Sigmoid colon (tissue), 7 donors: Measurements from ENCODE around the gene MUC6. TPM values are rescaled to one million over a fixed set of nuclear protein-coding genes. Genes with fewer than 3 reads are reported as not detected.

Experiments used
- DNase-seq: peaks from one replicate; pipeline ENCODE4 v3.0.0-alpha.2; 2019
- H3K27ac ChIP-seq, 4 donors: fragments of 200-600 bp; sonication (generic); one replicate each; pipeline ENCODE4 v1.5.1; 2016 to 2019; ENCODE audit warnings: mild to moderate bottlenecking in 1 of 4
- H3K27me3 ChIP-seq, 3 donors: fragments of 200-600 bp; sonication (generic); one replicate each; pipeline ENCODE4 v1.5.1; 2019; ENCODE audit warnings: mild to moderate bottlenecking in 1 of 3
- H3K36me3 ChIP-seq, 4 donors: fragments of 200-600 bp; sonication (generic); one replicate each; pipeline ENCODE4 v1.5.1; 2016 to 2019
- H3K4me1 ChIP-seq, 4 donors: fragments of 200-600 bp; sonication (generic); one replicate each; pipeline ENCODE4 v1.5.1; 2017 to 2019
- H3K4me3 ChIP-seq, 4 donors: fragments of 200-600 bp; sonication (generic); one replicate each; pipeline ENCODE4 v1.5.1; 2017 to 2019; ENCODE audit warnings: mild to moderate bottlenecking in 2 of 4, moderate library complexity in 1 of 4
- H3K9me3 ChIP-seq, 4 donors: fragments of 200-600 bp in 3 of 4; sonication (generic) in 3 of 4; one replicate each; pipeline versions ENCODE4 v1.5.1 to v1.6.1; 2013 to 2019
- EP300 ChIP-seq, 4 donors: sonication (generic); formaldehyde crosslinking; IDR thresholded peaks; one replicate each; pipeline ENCODE4 v1.6.1; 2017; ENCODE audit warnings: antibody characterized with exemption in 4 of 4
- POLR2A ChIP-seq, 2 donors: fragments of 450-650 bp; IDR thresholded peaks; one replicate each; pipeline ENCODE4 v1.6.1; 2016; ENCODE audit warnings: antibody characterized with exemption in 2 of 2, mild to moderate bottlenecking in 2 of 2, moderate library complexity in 2 of 2
- POLR2AphosphoS5 ChIP-seq, 4 donors: sonication (generic); formaldehyde crosslinking; IDR thresholded peaks; one replicate each; pipeline ENCODE4 v1.6.1; 2017; ENCODE audit warnings: antibody characterized with exemption in 4 of 4
- WGBS, 2 donors: extraction: QIAGEN DNeasy Blood & Tissue Kit; methylation state at CpG; one replicate each; pipeline ENCODE4 v1.1.7; 2013; 5-methylcytosine and 5-hydroxymethylcytosine counted together
- intact Hi-C: fragments of 100-400 bp; cut with DNase I; formaldehyde crosslinking; loops from one replicate; pipeline ENCODE4 v1.15.1; 2023
- polyA plus RNA-seq, 3 donors: library from polyadenylated mRNA; stranded (reverse); fragments of 200-250 nt; gene quantifications; one replicate each; pipeline ENCODE4 v1.2.3, GENCODE V29; 2013
- total RNA-seq, 4 donors: library from RNA; depleted of rRNA; stranded (reverse); fragments of >200 nt; gene quantifications; one replicate each; pipeline ENCODE4 v1.1.0, GENCODE V29; 2016
- TF ChIP-seq, protein P1 (sequence below), 4 experiments: fragments of 450-650 bp in 3 of 4; fragments of 200-600 bp in 1 of 4; IDR thresholded peaks; one replicate each; pipeline ENCODE4 v1.5.1; 2016 to 2019; ENCODE audit warnings: antibody characterized with exemption in 4 of 4, mild to moderate bottlenecking in 3 of 4, moderate library complexity in 2 of 4
- donor health status: healthy with polysubstance abuse.
- donor health status: Bipolar disorder and iron deficiency.
- donor health status: healthy.

The MUC6 gene
- total and polyA plus RNA-seq, 7 donors: under 0.01 to 0.04 TPM; not detected in 5

DNA sequence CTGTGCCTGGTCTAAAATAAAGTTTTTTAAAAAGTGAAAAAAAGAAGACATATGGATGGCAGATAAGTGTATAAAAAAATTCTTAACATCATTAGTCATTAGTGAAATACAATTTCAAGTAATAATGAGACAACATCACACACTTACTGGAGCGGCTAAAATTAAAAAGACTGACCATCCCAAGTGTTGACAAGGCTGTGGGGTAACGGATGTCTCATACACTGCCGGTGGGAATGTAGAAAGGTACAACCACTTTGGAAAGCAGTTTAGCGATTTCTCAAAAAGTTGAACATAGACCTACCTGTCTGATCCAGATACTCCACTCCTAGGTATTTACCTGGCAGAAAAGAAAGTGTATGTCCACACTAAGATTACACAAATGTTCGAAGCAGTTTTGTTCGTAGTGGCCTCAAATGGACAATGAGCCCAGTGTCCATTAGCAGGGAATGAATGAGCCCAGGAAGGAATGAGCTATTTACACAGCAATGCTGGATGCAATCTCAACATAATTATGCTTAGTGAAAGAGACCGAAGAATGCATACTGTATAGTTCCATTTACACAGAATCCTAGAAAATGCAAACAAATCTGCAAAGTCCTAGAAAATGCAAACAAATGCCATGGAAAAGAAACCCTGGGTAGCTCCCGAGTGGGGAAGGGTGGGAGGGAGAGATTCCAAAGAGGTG lies 31.4 kb upstream of the MUC6 start:
- Histone ChIP-seq H3K36me3 (no peaks in the 10 kb centered on the region), H3K9me3 (no peaks in the 10 kb centered on the region), H3K4me1 (no peaks in the 10 kb centered on the region), H3K27ac (no peak overlapping the region), H3K4me3 (no peak overlapping the region), H3K27me3 (peaks cover 0 to 25% (median 0%) of the 10 kb centered on the region in 3 donors)
- intact Hi-C loops: no loop called here
- WGBS, 2 donors: 45 to 66% methylated on average over 8 of the region's 8 CpGs
- TF ChIP-seq, protein P1, sequence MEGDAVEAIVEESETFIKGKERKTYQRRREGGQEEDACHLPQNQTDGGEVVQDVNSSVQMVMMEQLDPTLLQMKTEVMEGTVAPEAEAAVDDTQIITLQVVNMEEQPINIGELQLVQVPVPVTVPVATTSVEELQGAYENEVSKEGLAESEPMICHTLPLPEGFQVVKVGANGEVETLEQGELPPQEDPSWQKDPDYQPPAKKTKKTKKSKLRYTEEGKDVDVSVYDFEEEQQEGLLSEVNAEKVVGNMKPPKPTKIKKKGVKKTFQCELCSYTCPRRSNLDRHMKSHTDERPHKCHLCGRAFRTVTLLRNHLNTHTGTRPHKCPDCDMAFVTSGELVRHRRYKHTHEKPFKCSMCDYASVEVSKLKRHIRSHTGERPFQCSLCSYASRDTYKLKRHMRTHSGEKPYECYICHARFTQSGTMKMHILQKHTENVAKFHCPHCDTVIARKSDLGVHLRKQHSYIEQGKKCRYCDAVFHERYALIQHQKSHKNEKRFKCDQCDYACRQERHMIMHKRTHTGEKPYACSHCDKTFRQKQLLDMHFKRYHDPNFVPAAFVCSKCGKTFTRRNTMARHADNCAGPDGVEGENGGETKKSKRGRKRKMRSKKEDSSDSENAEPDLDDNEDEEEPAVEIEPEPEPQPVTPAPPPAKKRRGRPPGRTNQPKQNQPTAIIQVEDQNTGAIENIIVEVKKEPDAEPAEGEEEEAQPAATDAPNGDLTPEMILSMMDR (IDR thresholded peaks at IDR 0.05): no peak
- TF ChIP-seq EP300 (IDR thresholded peaks at IDR 0.05): no peak
- TF ChIP-seq POLR2A (IDR thresholded peaks at IDR 0.05): no peak
- TF ChIP-seq POLR2AphosphoS5 (IDR thresholded peaks at IDR 0.05): no peak
- no peak for DNase-seq

DNA sequence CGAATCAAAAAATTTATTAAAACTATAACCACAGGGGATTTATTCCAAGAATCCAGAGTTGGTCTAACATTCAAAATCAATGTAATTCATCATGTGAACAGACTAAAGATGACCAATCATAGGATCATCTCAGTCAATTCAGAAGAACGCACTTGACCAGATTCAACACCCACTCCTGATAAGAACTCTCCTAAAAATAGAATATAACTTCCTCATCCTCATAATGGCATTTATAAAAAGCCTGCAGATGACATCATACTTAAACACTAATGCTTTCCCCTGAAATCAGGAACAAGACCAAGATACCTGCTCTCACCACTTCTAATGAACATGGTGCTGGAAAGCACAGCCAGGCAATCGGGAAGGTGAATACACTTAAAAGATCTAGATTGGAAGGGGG lies 27.6 kb upstream of the MUC6 start:
- no peak overlapping the region for H3K27ac ChIP-seq
- peaks cover 0 to 3% (median 0%) of the 10 kb centered on the region in 3 donors for H3K27me3 ChIP-seq
- H3K4me3 ChIP-seq: no peak overlapping the region
- no peak for DNase-seq
- WGBS, 2 donors: 65 to 72% methylated on average over 3 of the region's 3 CpGs
- intact Hi-C loops: no loop called here
- H3K9me3 ChIP-seq: peaks cover 0 to 3% (median 0%) of the 10 kb centered on the region in 4 donors
- H3K36me3 ChIP-seq: no peaks in the 10 kb centered on the region
- H3K4me1 ChIP-seq: no peaks in the 10 kb centered on the region
- TF ChIP-seq POLR2A (IDR thresholded peaks at IDR 0.05) (no peak), POLR2AphosphoS5 (IDR thresholded peaks at IDR 0.05) (no peak)
- TF ChIP-seq, protein P1 (IDR thresholded peaks at IDR 0.05): no peak

DNA sequence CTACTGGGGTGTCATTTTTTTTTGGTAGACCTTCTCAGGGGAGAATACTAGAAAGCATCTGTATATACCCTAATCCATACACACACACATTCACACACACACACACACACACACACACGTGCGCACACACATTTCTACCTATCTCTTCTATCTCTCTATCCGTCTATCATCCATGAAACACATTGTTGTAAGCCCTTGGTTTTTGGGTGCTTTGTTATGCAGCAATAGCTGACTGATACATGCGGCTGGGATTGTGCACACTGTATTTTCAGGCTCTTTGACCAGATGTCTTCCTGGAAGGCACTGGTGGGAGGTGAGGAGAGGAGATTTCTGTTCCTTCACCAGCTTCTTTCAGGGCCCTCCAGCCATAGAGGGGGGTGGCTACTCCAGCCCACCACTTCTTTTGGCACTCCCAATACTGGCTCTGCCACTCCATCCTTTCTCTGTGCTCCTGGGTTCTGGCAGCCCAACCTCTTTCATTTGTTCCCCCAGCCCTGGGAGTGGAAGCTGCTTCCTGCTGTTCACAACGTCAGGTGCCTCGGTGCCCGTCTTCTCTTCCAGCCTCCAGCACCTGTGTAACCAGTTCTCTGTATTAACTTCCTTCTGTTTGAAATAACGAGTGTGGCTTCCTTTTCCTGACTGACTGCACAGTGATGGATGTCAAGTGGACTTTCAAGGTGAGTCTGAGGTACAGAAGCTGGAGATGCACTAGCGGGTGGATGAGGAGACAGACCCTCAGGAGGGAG lies 25.7 kb upstream of the MUC6 start:
- TF ChIP-seq, protein P1 (IDR thresholded peaks at IDR 0.05): no peak
- no peak for TF ChIP-seq EP300 (IDR thresholded peaks at IDR 0.05)
- TF ChIP-seq POLR2A (IDR thresholded peaks at IDR 0.05): no peak
- no peak for TF ChIP-seq POLR2AphosphoS5 (IDR thresholded peaks at IDR 0.05)
- DNase-seq: no peak
- WGBS, 2 donors: 56 to 64% methylated on average over 9 of the region's 9 CpGs
- H3K27me3 ChIP-seq: peaks cover 0 to 11% (median 0%) of the 10 kb centered on the region in 3 donors
- H3K36me3 ChIP-seq: no peaks in the 10 kb centered on the region
- no peaks in the 10 kb centered on the region for H3K4me1 ChIP-seq
- peaks cover 0 to 3% (median 0%) of the 10 kb centered on the region in 4 donors for H3K9me3 ChIP-seq
- intact Hi-C loops: no loop called here
- no peak overlapping the region for H3K27ac ChIP-seq
- H3K4me3 ChIP-seq: no peak overlapping the region

DNA sequence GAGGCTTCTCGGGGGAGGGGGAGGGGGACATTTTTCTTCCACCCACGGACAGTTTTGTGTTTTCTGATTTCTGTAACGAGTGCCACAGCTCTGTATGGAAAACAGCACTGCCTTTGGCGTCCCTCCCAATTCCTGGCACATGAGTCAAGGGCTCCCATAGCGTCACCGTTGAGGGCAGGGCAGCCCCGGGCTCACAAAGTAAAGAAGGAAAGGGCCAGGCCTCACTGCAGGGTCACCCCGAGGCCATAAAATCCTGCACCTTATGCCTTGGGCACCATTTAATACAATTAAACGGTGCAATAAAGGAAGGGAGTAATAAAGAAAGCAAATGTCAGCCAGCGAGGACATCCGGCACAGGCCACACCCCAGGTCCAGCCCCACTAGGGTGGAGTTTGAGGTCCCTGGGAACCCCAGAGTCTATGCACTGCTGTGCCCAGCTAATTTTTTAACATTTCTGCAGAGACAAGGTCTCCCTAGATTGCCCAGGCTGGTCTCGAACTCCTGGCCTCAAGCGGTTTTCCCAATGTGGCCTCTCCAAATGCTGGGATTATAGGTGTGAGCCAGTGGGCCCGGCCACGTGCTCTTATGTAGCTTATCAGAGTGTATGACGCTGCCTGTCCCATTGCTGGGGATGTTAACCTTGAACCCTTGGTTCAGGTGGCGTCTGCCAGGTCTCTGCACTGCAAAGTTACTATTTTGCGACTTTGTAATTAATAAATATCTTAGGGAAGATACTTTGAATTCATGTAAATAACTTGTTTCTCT lies 24.5 kb upstream of the MUC6 start:
- intact Hi-C loops: no loop called here
- no peaks in the 10 kb centered on the region for H3K36me3 ChIP-seq
- no peak overlapping the region for H3K27ac ChIP-seq
- TF ChIP-seq, protein P1 (IDR thresholded peaks at IDR 0.05): no peak
- TF ChIP-seq EP300 (IDR thresholded peaks at IDR 0.05): no peak
- no peak for TF ChIP-seq POLR2A (IDR thresholded peaks at IDR 0.05)
- no peak for TF ChIP-seq POLR2AphosphoS5 (IDR thresholded peaks at IDR 0.05)
- H3K27me3 ChIP-seq: peaks cover 0 to 11% (median 0%) of the 10 kb centered on the region in 3 donors
- DNase-seq: no peak
- no peaks in the 10 kb centered on the region for H3K4me1 ChIP-seq
- H3K4me3 ChIP-seq: no peak overlapping the region
- peaks cover 0 to 3% (median 0%) of the 10 kb centered on the region in 4 donors for H3K9me3 ChIP-seq
- 30 to 65% methylated on average over 18 of the region's 18 CpGs for WGBS, 2 donors
